NCI-H1417 treated with DMSO at 0.1 percent for 48 hours (cell line): ENCODE data around the gene NEDD4L.

Experiments used
- DNase-seq: peaks from one replicate; lab custom pipeline; 2025; lab: John Stamatoyannopoulos, UW

Gene NEDD4L

GRCh38 chr18:58398648-58399398 is 354.8 kb downstream of the NEDD4L start:
- DNase-seq, result no peak

- no peak for DNase-seq
Observed at GRCh38 chr18:58400331-58400870, 356.4 kb downstream of the NEDD4L start.

GRCh38 chr18:58401191-58401590 is 357.2 kb downstream of the NEDD4L start:
- no peak for DNase-seq

- peak; percentile 21 for DNase-seq
Observed at GRCh38 chr18:58402247-58402646, 358.2 kb downstream of the NEDD4L start.

- DNase-seq, result no peak
Observed at GRCh38 chr18:58402951-58403702, 359.1 kb downstream of the NEDD4L start.

- no peak for DNase-seq
Observed at GRCh38 chr18:58403799-58404455, 359.9 kb downstream of the NEDD4L start.

GRCh38 chr18:58405107-58405898 is 361.3 kb downstream of the NEDD4L start:
- no peak for DNase-seq

GRCh38 chr18:58407263-58407648 is 363.2 kb downstream of the NEDD4L start:
- DNase-seq, result no peak

- no peak for DNase-seq
Observed at GRCh38 chr18:58407649-58408407, 363.8 kb downstream of the NEDD4L start.

GRCh38 chr18:58408665-58409064 is 364.6 kb downstream of the NEDD4L start:
- DNase-seq, result no peak

GRCh38 chr18:58409802-58410445 is 365.9 kb downstream of the NEDD4L start:
- DNase-seq, result no peak

GRCh38 chr18:58411323-58411722 is 367.3 kb downstream of the NEDD4L start:
- no peak for DNase-seq

- DNase-seq, result peak; percentile 72
Observed at GRCh38 chr18:58412844-58413666, 369.0 kb downstream of the NEDD4L start.

- no peak for DNase-seq
Observed at GRCh38 chr18:58413667-58414628, 369.9 kb downstream of the NEDD4L start.

- DNase-seq, result no peak
Observed at GRCh38 chr18:58416014-58416703, 372.1 kb downstream of the NEDD4L start.

- DNase-seq, result no peak
Observed at GRCh38 chr18:58416704-58417683, 373.0 kb downstream of the NEDD4L start.

GRCh38 chr18:58417752-58418151 is 373.7 kb downstream of the NEDD4L start:
- DNase-seq, result no peak
